GM23338 (cell line): ENCODE results near the gene QRICH1. TPM values are rescaled to one million over a fixed set of nuclear protein-coding genes. Genes with fewer than 3 reads are reported as not detected.
A peak's percentile ranks its signal among the peaks of the same experiment; 100 is the strongest.

Experiments used
- ATAC-seq: fragments of 200-7000 bp; cut with Tn5 transposase; 3 replicates; pipeline ENCODE4 v1.9.1; 2020
- DNase-seq: peaks from one replicate; pipeline ENCODE4 v3.0.0-alpha.2; 2015; ENCODE audit warnings: low spot score
- H2AFZ ChIP-seq: fragments of 200-600 bp; sonication (generic); 2 replicates; pipeline ENCODE4 v1.8.0; 2016; ENCODE audit warnings: antibody characterized with exemption, mild to moderate bottlenecking, moderate library complexity
- H3F3A ChIP-seq: fragments of 200-600 bp; sonication (generic); replicated peaks from 2 replicates; pipeline ENCODE4 v1.8.0; 2017; ENCODE audit warnings: antibody characterized with exemption, mixed run types, low read depth
- H3K27ac ChIP-seq: fragments of 200-600 bp; sonication (generic); 2 replicates; pipeline ENCODE4 v1.6.1; 2016; ENCODE audit warnings: low read depth
- H3K27me3 ChIP-seq: fragments of 200-600 bp; sonication (generic); 2 replicates; pipeline ENCODE4 v1.8.0; 2016; ENCODE audit warnings: mild to moderate bottlenecking, mixed run types, moderate library complexity; ENCODE audit not compliant: insufficient read depth
- H3K36me3 ChIP-seq: fragments of 200-600 bp; sonication (generic); 2 replicates; pipeline ENCODE4 v1.8.0; 2016; ENCODE audit warnings: mild to moderate bottlenecking; ENCODE audit not compliant: insufficient read depth
- H3K4me1 ChIP-seq: fragments of 200-600 bp; sonication (generic); 2 replicates; pipeline ENCODE4 v1.8.0; 2016; ENCODE audit warnings: mild to moderate bottlenecking, moderate library complexity; ENCODE audit not compliant: insufficient read depth
- H3K4me2 ChIP-seq: fragments of 200-600 bp; sonication (generic); 2 replicates; pipeline ENCODE4 v1.7.1; 2017; ENCODE audit warnings: mixed run types
- H3K4me3 ChIP-seq: fragments of 200-600 bp; sonication (generic); 2 replicates; pipeline ENCODE4 v1.6.1; 2016; ENCODE audit warnings: mixed run types
- H3K79me2 ChIP-seq: fragments of 200-600 bp; sonication (generic); replicated peaks from 2 replicates; pipeline ENCODE4 v1.8.0; 2017; ENCODE audit warnings: mild to moderate bottlenecking; ENCODE audit not compliant: insufficient read depth
- H3K9me2 ChIP-seq: fragments of 200-600 bp; sonication (generic); 2 replicates; pipeline ENCODE4 v1.8.0; 2017; ENCODE audit not compliant: insufficient read depth
- H4K20me1 ChIP-seq: fragments of 200-600 bp; sonication (generic); replicated peaks from 2 replicates; pipeline ENCODE4 v1.8.0; 2017; ENCODE audit warnings: mild to moderate bottlenecking; ENCODE audit not compliant: insufficient read depth
- H3K27ac Mint-ChIP-seq: 2 replicates; pipeline ENCODE4 v1.8.0; 2020; ENCODE audit warnings: inconsistent platforms, mild to moderate bottlenecking, moderate library complexity, mixed read lengths
- H3K27me3 Mint-ChIP-seq: 3 replicates; pipeline ENCODE4 v1.8.0; 2022; ENCODE audit warnings: low read depth, mild to moderate bottlenecking, moderate library complexity, mixed read lengths, inconsistent platforms; ENCODE audit not compliant: insufficient read depth, poor library complexity
- H3K36me3 Mint-ChIP-seq: 3 replicates; pipeline ENCODE4 v1.8.0; 2021; ENCODE audit warnings: low read depth, mild to moderate bottlenecking, inconsistent platforms, moderate library complexity, mixed read lengths
- H3K4me1 Mint-ChIP-seq: 3 replicates; pipeline ENCODE4 v1.8.0; 2020; ENCODE audit warnings: mild to moderate bottlenecking, inconsistent platforms, mixed read lengths
- H3K4me3 Mint-ChIP-seq: 3 replicates; pipeline ENCODE4 v1.8.0; 2021; ENCODE audit warnings: moderate library complexity, mild to moderate bottlenecking, inconsistent platforms, mixed read lengths
- H3K9me3 Mint-ChIP-seq: 3 replicates; pipeline ENCODE4 v1.8.0; 2020; ENCODE audit warnings: moderate library complexity, mild to moderate bottlenecking, inconsistent platforms, mixed read lengths
- CREB1 ChIP-seq: fragments of 250-450 bp; sonication (Bioruptor Pico); IDR thresholded peaks from 2 replicates; pipeline ENCODE4 v1.5.0; 2020; ENCODE audit warnings: low read depth, mild to moderate bottlenecking, moderate library complexity
- EZH2 ChIP-seq: fragments of 200-600 bp; sonication (generic); IDR thresholded peaks from one replicate; pipeline ENCODE4 v1.8.0; 2017; ENCODE audit warnings: antibody characterized with exemption, mild to moderate bottlenecking, low read depth; ENCODE audit not compliant: unreplicated experiment
- NANOG ChIP-seq: IDR thresholded peaks from 2 replicates; pipeline ENCODE4 v1.6.1; 2016; ENCODE audit warnings: antibody characterized with exemption, borderline replicate concordance
- POLR2AphosphoS5 ChIP-seq: IDR thresholded peaks from 2 replicates; pipeline ENCODE4 v1.6.1; 2016; ENCODE audit warnings: antibody characterized with exemption, low read depth
- STAT1 ChIP-seq: IDR thresholded peaks from one replicate; pipeline ENCODE4 v1.6.1; 2016; ENCODE audit warnings: antibody characterized with exemption; ENCODE audit not compliant: unreplicated experiment
- ZNF114 ChIP-seq: fragments of 250-450 bp; sonication (Bioruptor Pico); IDR thresholded peaks from 2 replicates; pipeline ENCODE4 v1.5.0; 2020; ENCODE audit warnings: mild to moderate bottlenecking, moderate library complexity
- ZNF331 ChIP-seq: fragments of 250-450 bp; sonication (Bioruptor Pico); IDR thresholded peaks from 2 replicates; pipeline ENCODE4 v1.5.0; 2020; ENCODE audit warnings: low read depth, mild to moderate bottlenecking, moderate library complexity
- polyA plus RNA-seq: library from polyadenylated mRNA; unstranded; fragments of >200 nt; fragmentation: Nextera tagmentation; extraction: Ambion mirVana; gene quantifications from 2 replicates; pipeline ENCODE4 v1.2.1, GENCODE V29; 2016
- total RNA-seq: library from RNA; depleted of rRNA; stranded (reverse); fragments of >200 nt; shearing (Covaris generic); gene quantifications from 2 replicates; pipeline ENCODE4 v1.2.3, GENCODE V29; 2014
- TF ChIP-seq, protein P1 (sequence below): fragments of 250-450 bp; sonication (Bioruptor Pico); IDR thresholded peaks from 2 replicates; pipeline ENCODE4 v1.5.0; 2020; ENCODE audit warnings: mild to moderate bottlenecking, moderate library complexity
- TF ChIP-seq, protein P2 (sequence below): IDR thresholded peaks from 2 replicates; pipeline ENCODE4 v1.6.1; 2016; ENCODE audit warnings: antibody characterized with exemption
- TF ChIP-seq, protein P3 (sequence below): IDR thresholded peaks from one replicate; pipeline ENCODE4 v1.6.1; 2018; ENCODE audit warnings: antibody characterized with exemption; ENCODE audit not compliant: unreplicated experiment
- TF ChIP-seq, protein P4 (sequence below), 2 experiments: fragments of 200-600 bp in 1 of 2; sonication (generic) in 1 of 2; conservative IDR thresholded peaks; 2 replicates each; pipeline versions ENCODE4 v1.5.1 to v1.6.1; 2016 to 2017; ENCODE audit warnings: antibody characterized with exemption in 2 of 2, low read depth in 2 of 2, mild to moderate bottlenecking in 2 of 2, moderate library complexity in 1 of 2

QRICH1 gene
- total and polyA plus RNA-seq, 2 experiments from 2014 or later, result 66.9 to 149 TPM

DNA sequence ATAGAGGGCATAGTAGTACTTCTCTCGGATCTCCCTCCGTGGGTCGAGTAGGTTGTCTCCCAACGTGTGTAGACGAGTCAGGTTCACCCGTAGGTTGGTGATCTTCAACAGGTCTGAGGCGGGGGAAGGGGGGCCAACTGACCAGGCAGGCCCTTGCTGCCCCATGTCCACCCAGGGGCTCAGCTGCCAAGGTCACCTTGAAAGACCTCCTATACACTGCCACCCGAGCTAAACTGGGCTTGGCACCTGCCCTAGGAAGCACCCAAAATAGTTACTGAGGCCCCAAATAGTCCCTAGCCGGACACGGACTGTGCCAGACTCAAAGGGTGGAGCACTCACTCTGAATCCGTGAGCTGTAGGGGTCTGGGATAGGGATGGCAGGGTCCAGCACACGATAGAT lies 37.2 kb upstream of the QRICH1 start:
- peaks cover 15% of the 10 kb centered on the region for H3K4me1 Mint-ChIP-seq
- Histone ChIP-seq H4K20me1 (no peaks in the 10 kb centered on the region), H3K27me3 (no peaks in the 10 kb centered on the region), H3K9me2 (no peaks in the 10 kb centered on the region), H3K79me2 (no peaks in the 10 kb centered on the region; the same call in 1 of the 2 replicates), H3K27ac (no peak overlapping the region), H3K4me2 (no peak overlapping the region), H3K4me1 (peaks cover 7% of the 10 kb centered on the region; the same call in 1 of the 2 replicates), H3F3A (no peaks in the 10 kb centered on the region), H2AFZ (no peak overlapping the region), H3K36me3 (no peaks in the 10 kb centered on the region), H3K4me3 (no peak overlapping the region)
- no peaks in the 10 kb centered on the region; the same call in 2 of the 3 replicates for H3K9me3 Mint-ChIP-seq
- ATAC-seq (no peak), DNase-seq (no peak)
- TF ChIP-seq NANOG, result no peak
- TF ChIP-seq, protein P1, sequence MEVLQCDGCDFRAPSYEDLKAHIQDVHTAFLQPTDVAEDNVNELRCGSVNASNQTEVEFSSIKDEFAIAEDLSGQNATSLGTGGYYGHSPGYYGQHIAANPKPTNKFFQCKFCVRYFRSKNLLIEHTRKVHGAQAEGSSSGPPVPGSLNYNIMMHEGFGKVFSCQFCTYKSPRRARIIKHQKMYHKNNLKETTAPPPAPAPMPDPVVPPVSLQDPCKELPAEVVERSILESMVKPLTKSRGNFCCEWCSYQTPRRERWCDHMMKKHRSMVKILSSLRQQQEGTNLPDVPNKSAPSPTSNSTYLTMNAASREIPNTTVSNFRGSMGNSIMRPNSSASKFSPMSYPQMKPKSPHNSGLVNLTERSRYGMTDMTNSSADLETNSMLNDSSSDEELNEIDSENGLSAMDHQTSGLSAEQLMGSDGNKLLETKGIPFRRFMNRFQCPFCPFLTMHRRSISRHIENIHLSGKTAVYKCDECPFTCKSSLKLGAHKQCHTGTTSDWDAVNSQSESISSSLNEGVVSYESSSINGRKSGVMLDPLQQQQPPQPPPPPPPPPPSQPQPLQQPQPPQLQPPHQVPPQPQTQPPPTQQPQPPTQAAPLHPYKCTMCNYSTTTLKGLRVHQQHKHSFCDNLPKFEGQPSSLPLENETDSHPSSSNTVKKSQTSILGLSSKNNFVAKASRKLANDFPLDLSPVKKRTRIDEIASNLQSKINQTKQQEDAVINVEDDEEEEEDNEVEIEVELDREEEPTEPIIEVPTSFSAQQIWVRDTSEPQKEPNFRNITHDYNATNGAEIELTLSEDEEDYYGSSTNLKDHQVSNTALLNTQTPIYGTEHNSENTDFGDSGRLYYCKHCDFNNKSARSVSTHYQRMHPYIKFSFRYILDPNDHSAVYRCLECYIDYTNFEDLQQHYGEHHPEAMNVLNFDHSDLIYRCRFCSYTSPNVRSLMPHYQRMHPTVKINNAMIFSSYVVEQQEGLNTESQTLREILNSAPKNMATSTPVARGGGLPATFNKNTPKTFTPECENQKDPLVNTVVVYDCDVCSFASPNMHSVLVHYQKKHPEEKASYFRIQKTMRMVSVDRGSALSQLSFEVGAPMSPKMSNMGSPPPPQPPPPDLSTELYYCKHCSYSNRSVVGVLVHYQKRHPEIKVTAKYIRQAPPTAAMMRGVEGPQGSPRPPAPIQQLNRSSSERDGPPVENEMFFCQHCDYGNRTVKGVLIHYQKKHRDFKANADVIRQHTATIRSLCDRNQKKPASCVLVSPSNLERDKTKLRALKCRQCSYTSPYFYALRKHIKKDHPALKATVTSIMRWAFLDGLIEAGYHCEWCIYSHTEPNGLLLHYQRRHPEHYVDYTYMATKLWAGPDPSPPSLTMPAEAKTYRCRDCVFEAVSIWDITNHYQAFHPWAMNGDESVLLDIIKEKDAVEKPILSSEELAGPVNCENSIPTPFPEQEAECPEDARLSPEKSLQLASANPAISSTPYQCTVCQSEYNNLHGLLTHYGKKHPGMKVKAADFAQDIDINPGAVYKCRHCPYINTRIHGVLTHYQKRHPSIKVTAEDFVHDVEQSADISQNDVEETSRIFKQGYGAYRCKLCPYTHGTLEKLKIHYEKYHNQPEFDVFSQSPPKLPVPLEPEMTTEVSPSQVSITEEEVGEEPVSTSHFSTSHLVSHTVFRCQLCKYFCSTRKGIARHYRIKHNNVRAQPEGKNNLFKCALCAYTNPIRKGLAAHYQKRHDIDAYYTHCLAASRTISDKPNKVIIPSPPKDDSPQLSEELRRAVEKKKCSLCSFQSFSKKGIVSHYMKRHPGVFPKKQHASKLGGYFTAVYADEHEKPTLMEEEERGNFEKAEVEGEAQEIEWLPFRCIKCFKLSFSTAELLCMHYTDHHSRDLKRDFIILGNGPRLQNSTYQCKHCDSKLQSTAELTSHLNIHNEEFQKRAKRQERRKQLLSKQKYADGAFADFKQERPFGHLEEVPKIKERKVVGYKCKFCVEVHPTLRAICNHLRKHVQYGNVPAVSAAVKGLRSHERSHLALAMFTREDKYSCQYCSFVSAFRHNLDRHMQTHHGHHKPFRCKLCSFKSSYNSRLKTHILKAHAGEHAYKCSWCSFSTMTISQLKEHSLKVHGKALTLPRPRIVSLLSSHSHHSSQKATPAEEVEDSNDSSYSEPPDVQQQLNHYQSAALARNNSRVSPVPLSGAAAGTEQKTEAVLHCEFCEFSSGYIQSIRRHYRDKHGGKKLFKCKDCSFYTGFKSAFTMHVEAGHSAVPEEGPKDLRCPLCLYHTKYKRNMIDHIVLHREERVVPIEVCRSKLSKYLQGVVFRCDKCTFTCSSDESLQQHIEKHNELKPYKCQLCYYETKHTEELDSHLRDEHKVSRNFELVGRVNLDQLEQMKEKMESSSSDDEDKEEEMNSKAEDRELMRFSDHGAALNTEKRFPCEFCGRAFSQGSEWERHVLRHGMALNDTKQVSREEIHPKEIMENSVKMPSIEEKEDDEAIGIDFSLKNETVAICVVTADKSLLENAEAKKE, result no peak
- TF ChIP-seq, protein P2, sequence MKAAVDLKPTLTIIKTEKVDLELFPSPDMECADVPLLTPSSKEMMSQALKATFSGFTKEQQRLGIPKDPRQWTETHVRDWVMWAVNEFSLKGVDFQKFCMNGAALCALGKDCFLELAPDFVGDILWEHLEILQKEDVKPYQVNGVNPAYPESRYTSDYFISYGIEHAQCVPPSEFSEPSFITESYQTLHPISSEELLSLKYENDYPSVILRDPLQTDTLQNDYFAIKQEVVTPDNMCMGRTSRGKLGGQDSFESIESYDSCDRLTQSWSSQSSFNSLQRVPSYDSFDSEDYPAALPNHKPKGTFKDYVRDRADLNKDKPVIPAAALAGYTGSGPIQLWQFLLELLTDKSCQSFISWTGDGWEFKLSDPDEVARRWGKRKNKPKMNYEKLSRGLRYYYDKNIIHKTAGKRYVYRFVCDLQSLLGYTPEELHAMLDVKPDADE, result no peak
- no peak for TF ChIP-seq EZH2
- no peak for TF ChIP-seq ZNF114
- no peak for TF ChIP-seq ZNF331 (CRISPR knock-in tag)
- TF ChIP-seq, protein P3, sequence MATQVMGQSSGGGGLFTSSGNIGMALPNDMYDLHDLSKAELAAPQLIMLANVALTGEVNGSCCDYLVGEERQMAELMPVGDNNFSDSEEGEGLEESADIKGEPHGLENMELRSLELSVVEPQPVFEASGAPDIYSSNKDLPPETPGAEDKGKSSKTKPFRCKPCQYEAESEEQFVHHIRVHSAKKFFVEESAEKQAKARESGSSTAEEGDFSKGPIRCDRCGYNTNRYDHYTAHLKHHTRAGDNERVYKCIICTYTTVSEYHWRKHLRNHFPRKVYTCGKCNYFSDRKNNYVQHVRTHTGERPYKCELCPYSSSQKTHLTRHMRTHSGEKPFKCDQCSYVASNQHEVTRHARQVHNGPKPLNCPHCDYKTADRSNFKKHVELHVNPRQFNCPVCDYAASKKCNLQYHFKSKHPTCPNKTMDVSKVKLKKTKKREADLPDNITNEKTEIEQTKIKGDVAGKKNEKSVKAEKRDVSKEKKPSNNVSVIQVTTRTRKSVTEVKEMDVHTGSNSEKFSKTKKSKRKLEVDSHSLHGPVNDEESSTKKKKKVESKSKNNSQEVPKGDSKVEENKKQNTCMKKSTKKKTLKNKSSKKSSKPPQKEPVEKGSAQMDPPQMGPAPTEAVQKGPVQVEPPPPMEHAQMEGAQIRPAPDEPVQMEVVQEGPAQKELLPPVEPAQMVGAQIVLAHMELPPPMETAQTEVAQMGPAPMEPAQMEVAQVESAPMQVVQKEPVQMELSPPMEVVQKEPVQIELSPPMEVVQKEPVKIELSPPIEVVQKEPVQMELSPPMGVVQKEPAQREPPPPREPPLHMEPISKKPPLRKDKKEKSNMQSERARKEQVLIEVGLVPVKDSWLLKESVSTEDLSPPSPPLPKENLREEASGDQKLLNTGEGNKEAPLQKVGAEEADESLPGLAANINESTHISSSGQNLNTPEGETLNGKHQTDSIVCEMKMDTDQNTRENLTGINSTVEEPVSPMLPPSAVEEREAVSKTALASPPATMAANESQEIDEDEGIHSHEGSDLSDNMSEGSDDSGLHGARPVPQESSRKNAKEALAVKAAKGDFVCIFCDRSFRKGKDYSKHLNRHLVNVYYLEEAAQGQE, result no peak
- TF ChIP-seq STAT1, result no peak
- no peak for TF ChIP-seq POLR2AphosphoS5
- TF ChIP-seq, protein P4, sequence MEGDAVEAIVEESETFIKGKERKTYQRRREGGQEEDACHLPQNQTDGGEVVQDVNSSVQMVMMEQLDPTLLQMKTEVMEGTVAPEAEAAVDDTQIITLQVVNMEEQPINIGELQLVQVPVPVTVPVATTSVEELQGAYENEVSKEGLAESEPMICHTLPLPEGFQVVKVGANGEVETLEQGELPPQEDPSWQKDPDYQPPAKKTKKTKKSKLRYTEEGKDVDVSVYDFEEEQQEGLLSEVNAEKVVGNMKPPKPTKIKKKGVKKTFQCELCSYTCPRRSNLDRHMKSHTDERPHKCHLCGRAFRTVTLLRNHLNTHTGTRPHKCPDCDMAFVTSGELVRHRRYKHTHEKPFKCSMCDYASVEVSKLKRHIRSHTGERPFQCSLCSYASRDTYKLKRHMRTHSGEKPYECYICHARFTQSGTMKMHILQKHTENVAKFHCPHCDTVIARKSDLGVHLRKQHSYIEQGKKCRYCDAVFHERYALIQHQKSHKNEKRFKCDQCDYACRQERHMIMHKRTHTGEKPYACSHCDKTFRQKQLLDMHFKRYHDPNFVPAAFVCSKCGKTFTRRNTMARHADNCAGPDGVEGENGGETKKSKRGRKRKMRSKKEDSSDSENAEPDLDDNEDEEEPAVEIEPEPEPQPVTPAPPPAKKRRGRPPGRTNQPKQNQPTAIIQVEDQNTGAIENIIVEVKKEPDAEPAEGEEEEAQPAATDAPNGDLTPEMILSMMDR (conservative IDR thresholded peaks at IDR 0.05; ENCODE audit: low read depth in 2 of 2), result no peak
- TF ChIP-seq CREB1, result no peak
- peak overlapping the region; percentile 69; the same call in 1 of the 2 replicates for H3K27ac Mint-ChIP-seq
- no peaks in the 10 kb centered on the region for H3K36me3 Mint-ChIP-seq
- 0 out of 3 replicates have a peak overlapping the region, but pooled peaks have one; percentile 88 for H3K4me3 Mint-ChIP-seq
- peaks cover 2% of the 10 kb centered on the region for H3K27me3 Mint-ChIP-seq
